Testis (tissue), 3 donors: ENCODE results near the gene BCL11A. TPM values are rescaled to one million over a fixed set of nuclear protein-coding genes. Genes with fewer than 3 reads are reported as not detected.

Source experiments
- DNase-seq: peaks from one replicate; pipeline ENCODE4 v3.0.0-alpha.2; 2019
- H3K27ac ChIP-seq, 2 donors: fragments of 200-600 bp; sonication (generic); one replicate each; pipeline ENCODE4 v1.5.1; 2019
- H3K27me3 ChIP-seq: fragments of 200-600 bp; sonication (generic); one replicate; pipeline ENCODE4 v1.5.1; 2019
- H3K36me3 ChIP-seq: fragments of 200-600 bp; sonication (generic); one replicate; pipeline ENCODE4 v1.5.1; 2017; ENCODE audit warnings: low read depth; ENCODE audit errors: missing control alignments
- H3K4me1 ChIP-seq: fragments of 200-600 bp; sonication (generic); one replicate; pipeline ENCODE4 v1.5.1; 2019
- H3K4me3 ChIP-seq, 2 donors: fragments of 200-600 bp; sonication (generic); one replicate each; pipeline ENCODE4 v1.5.1; 2017 to 2019
- H3K9me3 ChIP-seq: fragments of 200-600 bp; sonication (generic); one replicate; pipeline ENCODE4 v1.5.1; 2017
- CTCF ChIP-seq, 3 experiments: fragments of 450-650 bp in 2 of 3; fragments of 200-600 bp in 1 of 3; sonication (generic) in 1 of 3; IDR thresholded peaks; one replicate each; pipeline ENCODE4 v1.5.1; 2016 to 2019; ENCODE audit warnings: antibody characterized with exemption in 3 of 3, mild to moderate bottlenecking in 2 of 3, moderate library complexity in 1 of 3
- POLR2A ChIP-seq: fragments of 450-650 bp; IDR thresholded peaks from one replicate; pipeline ENCODE4 v1.6.1; 2017; ENCODE audit warnings: antibody characterized with exemption, mild to moderate bottlenecking, moderate library complexity
- WGBS, 2 donors: methylation state at CpG; one replicate each; pipeline ENCODE4 v1.1.5; 2018; 5-methylcytosine and 5-hydroxymethylcytosine counted together
- intact Hi-C: fragments of 100-400 bp; cut with DNase I; formaldehyde crosslinking; loops from one replicate; pipeline ENCODE4 v1.15.1; 2023; ENCODE audit warnings: low total_unique reads
- polyA plus RNA-seq: library from polyadenylated mRNA; stranded (reverse); fragments of 350-450 nt; fragmentation: Illumina TruSeq; extraction: RNeasy Lipid Tissue Mini Kit (QIAGEN cat#74804); gene quantifications from one replicate; pipeline ENCODE4 v1.2.3, GENCODE V29; 2014; ENCODE audit warnings: low read depth, low replicate concordance; ENCODE audit not compliant: insufficient read depth
- total RNA-seq, 2 donors: library from RNA; depleted of rRNA; stranded (reverse); fragments of >200 nt; gene quantifications; one replicate each; pipeline ENCODE4 v1.2.3, GENCODE V29; 2016

Gene BCL11A
- total and polyA plus RNA-seq, 3 donors from 2014 or later: 4.1 to 11.6 (median 5.1) TPM

DNA sequence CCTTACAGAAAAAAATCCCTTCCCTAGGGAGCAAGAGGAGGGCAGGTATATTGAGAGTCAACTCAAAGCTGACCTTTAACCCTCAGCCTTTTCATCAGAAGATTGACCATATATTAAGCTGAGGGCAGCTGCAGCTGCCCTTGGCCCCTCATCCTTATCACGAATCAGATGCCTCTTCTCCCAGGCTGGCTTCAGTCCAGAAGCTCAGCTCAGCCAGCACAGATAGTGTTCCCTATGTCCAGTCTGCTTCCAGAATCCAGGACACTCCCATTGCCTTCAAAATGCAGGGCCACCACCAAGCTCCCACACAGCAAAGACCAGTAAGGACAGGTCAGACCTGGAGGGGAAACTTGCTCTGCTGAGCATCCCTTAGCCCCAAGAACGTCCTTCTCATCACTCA lies 146.1 kb downstream of the BCL11A start:
- no peak overlapping the region for H3K4me3 ChIP-seq
- H3K27me3 ChIP-seq: no peaks in the 10 kb centered on the region
- TF ChIP-seq POLR2A (no peak), CTCF (IDR thresholded peaks at IDR 0.05) (no peak)
- 39 to 52% methylated on average over 2 of the region's 2 CpGs for WGBS, 2 donors
- no peak overlapping the region for H3K27ac ChIP-seq
- no peaks in the 10 kb centered on the region for H3K36me3 ChIP-seq
- DNase-seq: peak; percentile 22
- intact Hi-C loops: no loop called here
- H3K9me3 ChIP-seq: no peaks in the 10 kb centered on the region
- no peaks in the 10 kb centered on the region for H3K4me1 ChIP-seq

GRCh38 chr2:60406192-60406591 lies 147.3 kb downstream of the BCL11A start:
- TF ChIP-seq CTCF (IDR thresholded peaks at IDR 0.05): no peak
- TF ChIP-seq POLR2A: no peak
- H3K9me3 ChIP-seq: no peaks in the 10 kb centered on the region
- 53 to 85% methylated on average over 4 to 7 of the region's 7 CpGs for WGBS, 2 donors
- H3K4me3 ChIP-seq: no peak overlapping the region
- no peaks in the 10 kb centered on the region for H3K36me3 ChIP-seq
- no peak for DNase-seq
- no peaks in the 10 kb centered on the region for H3K4me1 ChIP-seq
- H3K27me3 ChIP-seq: no peaks in the 10 kb centered on the region
- intact Hi-C loops: no loop called here
- H3K27ac ChIP-seq: no peak overlapping the region

GRCh38 chr2:60405271-60405919 lies 148.1 kb downstream of the BCL11A start:
- Histone ChIP-seq H3K4me1 (no peaks in the 10 kb centered on the region), H3K4me3 (no peak overlapping the region), H3K27ac (no peak overlapping the region), H3K9me3 (no peaks in the 10 kb centered on the region), H3K36me3 (no peaks in the 10 kb centered on the region), H3K27me3 (no peaks in the 10 kb centered on the region)
- no peak for TF ChIP-seq CTCF (IDR thresholded peaks at IDR 0.05)
- no peak for TF ChIP-seq POLR2A
- WGBS, 2 donors: 70 to 87% methylated on average over 7 of the region's 7 CpGs
- DNase-seq: no peak
- intact Hi-C loops: no loop called here

Other genes starting within 250 kb of the BCL11A start
- 10 to 100 TPM; 17.2 to 17.6 TPM for gene PAPOLG, start 202.6 kb upstream of the BCL11A start, total RNA-seq
- 19.0 TPM for gene PAPOLG, start 202.6 kb upstream of the BCL11A start, polyA plus RNA-seq